Omental fat pad (tissue), 4 donors: ENCODE results near the gene CCP110. TPM values are rescaled to one million over a fixed set of nuclear protein-coding genes. Genes with fewer than 3 reads are reported as not detected.

Experiments used
- ATAC-seq: fragments of 150-250 bp; one replicate; pipeline ENCODE4 v1.9.1; 2016; ENCODE audit warnings: mild to moderate bottlenecking, moderate library complexity; ENCODE audit not compliant: low FRiP score
- DNase-seq: peaks from one replicate; pipeline ENCODE4 v3.0.0-alpha.2; 2019; ENCODE audit warnings: low spot score
- total RNA-seq, 4 donors: library from RNA; depleted of rRNA; stranded (reverse); fragments of >200 nt; gene quantifications; one replicate each; pipeline ENCODE4 v1.1.0, GENCODE V29; 2016
- TF ChIP-seq, protein P1 (sequence below), 3 donors: fragments of 450-650 bp; IDR thresholded peaks; one replicate each; pipeline ENCODE4 v1.5.1; 2016 to 2017; ENCODE audit warnings: antibody characterized with exemption in 3 of 3, mild to moderate bottlenecking in 3 of 3, moderate library complexity in 2 of 3

Gene CCP110
- total RNA-seq, 4 donors from 2014 or later = 8.9 to 18.8 (median 14.3) TPM

DNA sequence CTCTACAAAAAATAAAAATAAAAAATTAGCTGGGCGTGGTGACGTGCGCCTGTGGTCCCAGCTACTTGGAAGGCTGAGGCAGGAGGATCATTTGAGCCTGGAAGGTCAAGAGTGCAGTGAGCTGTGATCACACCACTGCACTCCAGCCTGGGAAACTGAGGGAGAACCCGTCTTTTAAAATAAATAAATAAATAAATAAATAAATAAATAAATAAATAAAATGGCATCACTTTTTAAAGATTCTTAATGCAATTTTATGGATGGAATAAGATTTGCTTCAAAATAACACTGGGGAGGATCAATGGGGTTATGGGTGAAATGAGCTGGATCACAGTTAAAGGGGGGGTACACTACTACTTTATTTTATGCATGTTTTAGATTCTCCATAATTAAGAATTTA is 16.8 kb upstream of the CCP110 start:
- DNase-seq (no peak), ATAC-seq (no peak)
- TF ChIP-seq, protein P1, sequence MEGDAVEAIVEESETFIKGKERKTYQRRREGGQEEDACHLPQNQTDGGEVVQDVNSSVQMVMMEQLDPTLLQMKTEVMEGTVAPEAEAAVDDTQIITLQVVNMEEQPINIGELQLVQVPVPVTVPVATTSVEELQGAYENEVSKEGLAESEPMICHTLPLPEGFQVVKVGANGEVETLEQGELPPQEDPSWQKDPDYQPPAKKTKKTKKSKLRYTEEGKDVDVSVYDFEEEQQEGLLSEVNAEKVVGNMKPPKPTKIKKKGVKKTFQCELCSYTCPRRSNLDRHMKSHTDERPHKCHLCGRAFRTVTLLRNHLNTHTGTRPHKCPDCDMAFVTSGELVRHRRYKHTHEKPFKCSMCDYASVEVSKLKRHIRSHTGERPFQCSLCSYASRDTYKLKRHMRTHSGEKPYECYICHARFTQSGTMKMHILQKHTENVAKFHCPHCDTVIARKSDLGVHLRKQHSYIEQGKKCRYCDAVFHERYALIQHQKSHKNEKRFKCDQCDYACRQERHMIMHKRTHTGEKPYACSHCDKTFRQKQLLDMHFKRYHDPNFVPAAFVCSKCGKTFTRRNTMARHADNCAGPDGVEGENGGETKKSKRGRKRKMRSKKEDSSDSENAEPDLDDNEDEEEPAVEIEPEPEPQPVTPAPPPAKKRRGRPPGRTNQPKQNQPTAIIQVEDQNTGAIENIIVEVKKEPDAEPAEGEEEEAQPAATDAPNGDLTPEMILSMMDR (IDR thresholded peaks at IDR 0.05) = no peak

- no peak for ATAC-seq
- no peak for DNase-seq
- TF ChIP-seq, protein P1 (IDR thresholded peaks at IDR 0.05) = no peak
Observed at GRCh38 chr16:19507867-19508266, 15.9 kb upstream of the CCP110 start.

DNA sequence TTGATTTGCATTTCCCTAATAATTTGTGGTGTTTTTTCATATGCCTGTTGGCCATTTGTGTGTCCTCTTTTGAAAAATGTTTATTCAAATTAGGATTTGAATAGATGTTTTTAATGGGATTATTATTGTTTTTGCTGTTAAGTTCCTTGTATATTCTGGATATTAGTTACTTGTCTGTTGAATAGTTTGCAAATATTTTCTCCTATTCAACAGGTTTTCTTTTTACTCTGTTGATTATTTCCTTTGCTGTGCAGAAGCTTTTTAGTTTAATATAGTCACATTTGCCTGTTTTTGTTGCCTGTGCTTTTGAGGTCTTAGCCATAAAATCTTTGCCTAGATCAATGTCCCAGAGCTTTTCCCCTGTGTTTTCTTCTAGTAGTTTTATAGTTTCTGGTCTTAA is 11.4 kb upstream of the CCP110 start:
- ATAC-seq (no peak), DNase-seq (no peak)
- TF ChIP-seq, protein P1 (IDR thresholded peaks at IDR 0.05) = no peak

GRCh38 chr16:19513377-19514053 is 10.2 kb upstream of the CCP110 start:
- DNase-seq = no peak
- ATAC-seq = no peak
- TF ChIP-seq, protein P1 (IDR thresholded peaks at IDR 0.05) = no peak

GRCh38 chr16:19515757-19516156 is 8.0 kb upstream of the CCP110 start:
- DNase-seq = no peak
- ATAC-seq = no peak
- TF ChIP-seq, protein P1 (IDR thresholded peaks at IDR 0.05) = no peak

- TF ChIP-seq, protein P1 (IDR thresholded peaks at IDR 0.05) = no peak
- DNase-seq = no peak
- ATAC-seq = no peak
Observed at GRCh38 chr16:19517424-19518089, 6.2 kb upstream of the CCP110 start.

DNA sequence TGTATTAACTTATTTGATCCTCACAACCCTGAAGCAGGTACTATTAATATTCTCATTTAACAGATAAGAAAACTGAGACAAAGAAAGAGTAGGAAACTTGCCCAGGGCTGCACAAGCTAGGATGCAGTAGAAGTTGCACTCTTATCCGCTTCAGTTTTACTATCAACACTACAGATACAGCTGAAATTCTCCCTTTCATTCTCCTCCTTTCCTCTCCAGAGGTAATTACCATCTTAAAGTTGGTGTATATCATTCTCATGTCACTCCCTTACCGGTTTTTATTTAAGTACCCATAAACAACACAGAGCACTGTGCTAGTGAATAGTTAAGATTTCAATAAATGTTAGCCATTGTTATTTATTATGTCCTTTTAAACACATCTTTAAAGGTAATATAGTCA is 5.4 kb upstream of the CCP110 start:
- TF ChIP-seq, protein P1 (IDR thresholded peaks at IDR 0.05) = no peak
- ATAC-seq (no peak), DNase-seq (no peak)
